HG03103 (cell line): ENCODE measurements around the gene CCL4L2.
"Not testable (repeated sequence)": the region's sequence is repeated elsewhere in the genome, so short reads cannot be mapped to it uniquely, and the experiment has no call there.

ENCODE experiments used
- ATAC-seq: cut with Tn5 transposase; IDR thresholded peaks from one replicate; pipeline ENCODE4 v1.9.1; 2021; ENCODE audit warnings: low read depth; ENCODE audit not compliant: unreplicated experiment

CCL4L2 gene

GRCh38 chr17:36194832-36195433 is 15.9 kb upstream of the CCL4L2 start:
- not testable (repeated sequence) for ATAC-seq

GRCh38 chr17:36195434-36196130 is 15.3 kb upstream of the CCL4L2 start:
- no peak for ATAC-seq

- no peak for ATAC-seq
Measured at GRCh38 chr17:36196131-36196486, 14.8 kb upstream of the CCL4L2 start.

GRCh38 chr17:36197387-36197703 is 13.5 kb upstream of the CCL4L2 start:
- ATAC-seq = no peak

- no peak for ATAC-seq
Measured at GRCh38 chr17:36198831-36199465, 11.9 kb upstream of the CCL4L2 start.

GRCh38 chr17:36201102-36201501 is 9.8 kb upstream of the CCL4L2 start:
- not testable (repeated sequence) for ATAC-seq

- not testable (repeated sequence) for ATAC-seq
Measured at GRCh38 chr17:36201506-36201905, 9.4 kb upstream of the CCL4L2 start.

GRCh38 chr17:36203335-36203734 is 7.5 kb upstream of the CCL4L2 start:
- no peak for ATAC-seq

GRCh38 chr17:36204724-36205500 is 6.0 kb upstream of the CCL4L2 start:
- no peak for ATAC-seq

- no peak for ATAC-seq
Measured at GRCh38 chr17:36205637-36206485, 5.0 kb upstream of the CCL4L2 start.

- ATAC-seq = not testable (repeated sequence)
Measured at GRCh38 chr17:36206486-36206821, 4.4 kb upstream of the CCL4L2 start.

- not testable (repeated sequence) for ATAC-seq
Measured at GRCh38 chr17:36207383-36207782, 3.5 kb upstream of the CCL4L2 start.

- no peak for ATAC-seq
Measured at GRCh38 chr17:36209575-36209974, 1.3 kb upstream of the CCL4L2 start.

GRCh38 chr17:36211484-36212271 is 815 bp downstream of the CCL4L2 start:
- not testable (repeated sequence) for ATAC-seq

- ATAC-seq = no peak
Measured at GRCh38 chr17:36212272-36212605, 1.4 kb downstream of the CCL4L2 start.

GRCh38 chr17:36212966-36213365 is 2.1 kb downstream of the CCL4L2 start:
- ATAC-seq = no peak

- no peak for ATAC-seq
Measured at GRCh38 chr17:36213695-36214094, 2.8 kb downstream of the CCL4L2 start.

- ATAC-seq = no peak
Measured at GRCh38 chr17:36214918-36215317, 4.1 kb downstream of the CCL4L2 start.

- ATAC-seq = not testable (repeated sequence)
Measured at GRCh38 chr17:36215406-36216308, 4.8 kb downstream of the CCL4L2 start.
